MG63 (cell line): ENCODE data around the gene ELOVL3. TPM values are rescaled to one million over a fixed set of nuclear protein-coding genes. Genes with fewer than 3 reads are reported as not detected.

Experiments used
- DNase-seq: peaks from one replicate; pipeline ENCODE4 v3.0.0-alpha.2; 2020
- H3K27me3 ChIP-seq: fragments of 250-450 bp; sonication (Bioruptor Pico); 2 replicates; pipeline ENCODE4 v1.5.1; 2020; ENCODE audit warnings: mild to moderate bottlenecking, moderate library complexity
- H3K36me3 ChIP-seq: fragments of 250-450 bp; sonication (Bioruptor Pico); 2 replicates; pipeline ENCODE4 v1.5.1; 2020; ENCODE audit warnings: mild to moderate bottlenecking, moderate library complexity
- H3K4me3 ChIP-seq: fragments of 250-450 bp; sonication (Bioruptor Pico); 2 replicates; pipeline ENCODE4 v1.5.1; 2020; ENCODE audit warnings: mild to moderate bottlenecking, moderate library complexity
- H3K9me3 ChIP-seq: fragments of 250-450 bp; sonication (Bioruptor Pico); 2 replicates; pipeline ENCODE4 v1.5.1; 2020; ENCODE audit warnings: mild to moderate bottlenecking, moderate library complexity
- total RNA-seq: library from RNA; depleted of rRNA; stranded (reverse); fragments of >200 nt; shearing (Covaris generic); gene quantifications from 2 replicates; pipeline ENCODE4 v1.2.3, GENCODE V29; 2014; ENCODE audit warnings: low replicate concordance; rRNA removed

ELOVL3 gene
- total RNA-seq, 1 experiment from 2014 or later, result not detected

DNA sequence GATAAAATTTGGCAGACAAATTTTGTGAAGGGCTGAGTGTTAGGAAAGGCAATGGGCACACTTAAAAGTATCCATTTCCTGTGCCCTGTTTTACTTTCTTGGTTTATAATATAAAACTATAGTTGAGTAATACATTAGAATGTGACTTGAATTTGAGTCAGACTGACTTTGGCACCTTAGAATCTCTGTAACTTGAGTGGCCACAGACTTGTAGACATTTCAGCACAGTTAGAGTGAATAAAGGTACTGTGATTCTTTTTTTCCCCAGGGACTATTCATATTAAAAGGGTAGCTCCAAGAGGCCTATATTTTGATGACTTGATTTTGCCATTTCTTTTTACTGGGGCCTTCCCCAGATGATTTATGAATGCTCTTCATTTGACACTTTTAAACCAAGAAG, 41.6 kb downstream of the ELOVL3 start:
- no peak for DNase-seq
- H3K4me3 ChIP-seq, result no peak overlapping the region
- no peaks in the 10 kb centered on the region for H3K27me3 ChIP-seq

DNA sequence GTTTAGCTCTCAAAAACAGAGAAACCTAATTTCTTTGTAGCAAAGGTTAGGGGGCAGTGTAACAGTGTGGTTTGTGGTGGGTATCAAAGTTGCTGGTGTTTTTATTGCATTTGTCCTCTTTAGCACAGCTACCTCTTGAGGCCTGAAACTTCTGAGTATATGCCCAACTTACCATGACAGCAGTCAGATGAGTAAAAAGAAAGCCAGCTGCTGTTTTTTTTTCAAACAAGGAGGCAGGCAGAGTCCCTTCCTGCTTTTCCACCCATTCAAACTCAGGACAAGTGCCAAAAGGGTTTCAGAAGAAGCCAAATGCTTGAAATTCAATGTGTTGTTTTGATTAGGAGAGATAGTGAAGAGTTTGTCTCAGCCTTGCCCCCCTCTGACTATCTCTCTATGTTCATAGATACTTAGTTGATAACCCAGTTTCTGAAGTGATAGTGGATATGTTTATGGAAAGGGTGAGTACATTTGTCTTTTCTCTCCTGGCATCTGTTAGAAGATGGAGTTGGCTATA, 42.3 kb downstream of the ELOVL3 start:
- H3K36me3 ChIP-seq, result peaks cover 18% of the 10 kb centered on the region
- no peaks in the 10 kb centered on the region for H3K9me3 ChIP-seq
- no peaks in the 10 kb centered on the region for H3K27me3 ChIP-seq
- peak; percentile 9 for DNase-seq
- H3K4me3 ChIP-seq, result no peak overlapping the region

More for the DNA sequence above, 41.6 kb downstream of the ELOVL3 start:
- H3K9me3 ChIP-seq, result no peaks in the 10 kb centered on the region
- peaks cover 20% of the 10 kb centered on the region for H3K36me3 ChIP-seq

DNA sequence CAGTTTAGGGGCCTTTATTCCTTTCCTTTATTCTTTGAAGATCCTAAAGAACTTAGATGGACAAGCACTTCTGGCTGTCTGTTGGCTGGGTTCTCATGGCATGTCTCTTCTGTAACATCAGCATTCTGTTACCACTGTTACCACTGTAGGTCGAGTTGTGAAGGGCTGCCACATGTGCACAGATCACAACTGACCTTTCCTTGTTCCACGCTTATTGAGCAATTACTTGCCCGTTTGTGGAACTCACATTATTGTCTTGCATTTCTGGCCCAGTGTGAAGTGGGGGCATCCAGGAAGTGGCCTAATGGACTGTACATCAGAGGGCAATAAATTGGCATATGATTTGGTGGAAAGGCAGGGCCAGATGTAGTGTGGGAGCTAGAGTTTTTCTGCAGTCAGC, 42.9 kb downstream of the ELOVL3 start:
- H3K4me3 ChIP-seq, result no peak overlapping the region
- H3K27me3 ChIP-seq, result no peaks in the 10 kb centered on the region
- H3K9me3 ChIP-seq, result no peaks in the 10 kb centered on the region
- DNase-seq, result no peak
- H3K36me3 ChIP-seq, result peaks cover 15% of the 10 kb centered on the region

DNA sequence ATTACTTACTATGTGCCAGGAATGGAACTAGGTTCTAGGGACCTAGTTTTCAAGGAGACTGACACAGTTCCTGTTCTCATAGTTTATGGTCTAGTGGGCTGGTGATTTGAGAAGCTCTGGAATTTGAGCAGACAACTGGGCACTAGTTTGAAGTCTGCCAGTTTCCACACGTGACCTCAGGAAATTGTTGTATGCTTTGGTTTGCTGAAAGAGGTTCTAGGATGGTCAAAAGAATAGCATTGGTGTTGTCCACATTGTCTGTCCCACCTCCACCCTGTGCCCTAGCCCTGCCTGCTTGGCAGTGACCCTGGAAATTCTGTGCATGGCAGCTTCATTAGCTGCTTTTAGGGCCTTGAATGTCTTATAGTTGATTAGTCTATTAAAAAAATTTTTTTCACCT, 48.0 kb downstream of the ELOVL3 start:
- H3K36me3 ChIP-seq, result peaks cover 12% of the 10 kb centered on the region
- DNase-seq, result no peak
- H3K27me3 ChIP-seq, result no peaks in the 10 kb centered on the region
- no peaks in the 10 kb centered on the region for H3K9me3 ChIP-seq
- no peak overlapping the region for H3K4me3 ChIP-seq

DNA sequence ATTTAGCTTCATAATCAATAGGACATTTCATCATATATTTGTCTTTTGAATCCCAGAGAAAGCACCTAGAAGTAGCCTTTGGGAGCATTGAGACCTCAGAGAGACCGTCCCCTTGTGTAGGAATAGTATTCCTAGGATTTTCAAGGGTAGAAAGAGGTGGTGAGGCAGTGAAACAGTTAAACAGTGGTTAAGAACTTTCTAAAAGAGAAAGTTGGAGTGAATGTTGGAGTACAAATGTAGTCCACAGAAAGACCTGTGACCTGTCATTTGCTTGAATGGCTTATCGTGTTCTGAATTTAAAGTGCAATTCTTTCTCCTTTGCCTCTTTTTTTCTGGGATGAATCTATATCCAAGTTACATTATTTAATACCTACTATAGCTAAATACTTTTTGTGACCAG, 49.2 kb downstream of the ELOVL3 start:
- Histone ChIP-seq H3K36me3 (peaks cover 10% of the 10 kb centered on the region), H3K27me3 (no peaks in the 10 kb centered on the region)
- DNase-seq, result no peak

DNA sequence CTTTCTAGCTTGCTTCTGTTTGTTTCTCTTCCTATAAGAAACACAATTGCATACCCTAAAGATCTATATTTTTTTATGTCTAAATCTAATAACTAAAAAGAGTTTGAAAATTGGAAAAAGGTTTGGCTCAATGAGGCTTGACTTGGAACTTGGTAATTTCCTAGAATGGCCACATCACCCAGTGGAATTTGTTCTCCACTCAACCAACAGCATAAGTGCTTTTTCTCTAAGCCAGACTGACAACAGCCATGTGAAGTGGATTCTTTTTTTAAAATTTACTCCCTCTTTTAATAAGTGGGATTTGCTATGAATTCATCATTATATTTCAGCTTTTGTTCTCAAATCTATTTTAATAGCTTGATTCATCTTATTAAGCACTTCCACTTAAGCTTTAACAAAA, 53.0 kb downstream of the ELOVL3 start:
- Histone ChIP-seq H3K9me3 (no peaks in the 10 kb centered on the region), H3K36me3 (peaks cover 13% of the 10 kb centered on the region), H3K27me3 (no peaks in the 10 kb centered on the region), H3K4me3 (no peak overlapping the region)
- DNase-seq, result no peak

More for the DNA sequence above, 49.2 kb downstream of the ELOVL3 start:
- Histone ChIP-seq H3K4me3 (no peak overlapping the region), H3K9me3 (no peaks in the 10 kb centered on the region)

Other genes with a start within 250 kb of the ELOVL3 start
- 12.6 and 16.0 TPM in 2 replicates for gene ARMH3, start 170.1 kb upstream of the ELOVL3 start, total RNA-seq
- 46.0 and 56.3 TPM in 2 replicates for gene HPS6, start 160.9 kb upstream of the ELOVL3 start, total RNA-seq
- gene LDB1, start 105.9 kb upstream of the ELOVL3 start, total RNA-seq, result 11.8 and 15.6 TPM in 2 replicates
- gene PPRC1, start 93.3 kb upstream of the ELOVL3 start, total RNA-seq, result 6.7 and 13.3 TPM in 2 replicates
- gene NOLC1, start 73.9 kb upstream of the ELOVL3 start, total RNA-seq, result 120 and 134 TPM in 2 replicates
- gene PITX3, start 15.2 kb downstream of the ELOVL3 start, total RNA-seq, result not detected in 2 replicates
- 9.5 and 15.8 TPM in 2 replicates for gene GBF1, start 19.2 kb downstream of the ELOVL3 start, total RNA-seq
- gene NFKB2, start 169.4 kb downstream of the ELOVL3 start, total RNA-seq, result 15.8 and 22.7 TPM in 2 replicates
- not detected in 2 replicates for gene PSD, start 192.5 kb downstream of the ELOVL3 start, total RNA-seq
- 10.7 and 11.2 TPM in 2 replicates for gene FBXL15, start 194.5 kb downstream of the ELOVL3 start, total RNA-seq
- 92.1 and 151 TPM in 2 replicates for gene CUEDC2, start 206.3 kb downstream of the ELOVL3 start, total RNA-seq
- not detected in 2 replicates for gene C10orf95, start 225.2 kb downstream of the ELOVL3 start, total RNA-seq